GM12878 (cell line): ENCODE measurements around the gene KATNA1. TPM values are rescaled to one million over a fixed set of nuclear protein-coding genes. Genes with fewer than 3 reads are reported as not detected.

Experiments
- ATAC-seq: fragments of 200-7000 bp; cut with Tn5 transposase; 3 replicates; pipeline ENCODE4 v1.9.1; 2020; ENCODE audit warnings: mild to moderate bottlenecking, moderate library complexity
- BruUV-seq: library from RNA; stranded (reverse); fragments of 400-500 nt; replicated peaks from 2 replicates; lab custom pipeline; 2021; lab: Mats Ljungman, UMichigan
- CTCF ChIA-PET: fragments of 300-600 bp; sonication (Branson Sonifier 250); formaldehyde crosslinking; extraction: SDS; loops from one replicate; lab custom pipeline; 2021; ENCODE audit warnings: inconsistent platforms; lab: Yijun Ruan, JAX
- POLR2A ChIA-PET: fragments of 350-600 bp; formaldehyde crosslinking; extraction: SDS; loops from one replicate; lab custom pipeline; 2021; ENCODE audit warnings: inconsistent platforms; lab: Charles Lee
- RAD21 ChIA-PET: fragments of 300-600 bp; sonication (Branson Sonifier 250); formaldehyde crosslinking; loops from one replicate; lab custom pipeline; 2023; ENCODE audit warnings: antibody characterized with exemption; ENCODE audit not compliant: unreplicated experiment; lab: Charles Lee
- SMC1A ChIA-PET: fragments of 300-600 bp; sonication (Branson Sonifier 250); formaldehyde crosslinking; loops from one replicate; lab custom pipeline; 2023; ENCODE audit not compliant: unreplicated experiment, uncharacterized antibody; lab: Charles Lee
- DNase-seq: peaks from one replicate; pipeline ENCODE4 v3.0.0-alpha.2; 2011; ENCODE audit warnings: low read depth, low spot score
- FAIRE-seq: peaks from 3 replicates; lab custom pipeline; 2011; peaks lifted over from hg19 to GRCh38; lab: Jason Lieb, UNC
- H2AFZ ChIP-seq: 2 replicates; pipeline ENCODE4 v1.6.0; 2011; ENCODE audit warnings: low read depth, low read length, control low read depth; ENCODE audit not compliant: control insufficient read depth
- H3K27ac ChIP-seq: 2 replicates; pipeline ENCODE4 v1.5.1; 2011; ENCODE audit warnings: control low read depth; ENCODE audit not compliant: control insufficient read depth, insufficient read depth
- H3K27me3 ChIP-seq, 2 experiments: replicated peaks in 1 of 2; 2 replicates each; pipeline versions ENCODE4 v1.6.0 to v1.6.1; 2011; ENCODE audit warnings: low read length in 1 of 2; ENCODE audit not compliant: control insufficient read depth in 2 of 2, insufficient read depth in 2 of 2
- H3K36me3 ChIP-seq, 2 experiments: 2 replicates each; pipeline ENCODE4 v1.5.1; 2011; ENCODE audit warnings: low read length in 1 of 2; ENCODE audit not compliant: control insufficient read depth in 2 of 2, insufficient read depth in 2 of 2
- H3K4me1 ChIP-seq: 2 replicates; pipeline ENCODE4 v1.6.1; 2011; ENCODE audit warnings: mild to moderate bottlenecking, low read length, moderate library complexity, mixed read lengths; ENCODE audit not compliant: control insufficient read depth, insufficient read depth
- H3K4me2 ChIP-seq: 2 replicates; pipeline ENCODE4 v1.6.0; 2011; ENCODE audit warnings: control low read depth; ENCODE audit not compliant: control insufficient read depth, insufficient read depth
- H3K4me3 ChIP-seq: fragments of 200-600 bp; sonication (generic); 2 replicates; pipeline ENCODE4 v1.5.1; 2016
- H3K79me2 ChIP-seq: 2 replicates; pipeline ENCODE4 v1.6.0; 2011; ENCODE audit warnings: low read length; ENCODE audit not compliant: control insufficient read depth, insufficient read depth
- H3K9ac ChIP-seq: 2 replicates; pipeline ENCODE4 v1.8.0; 2011; ENCODE audit warnings: low read length, control low read depth, mixed read lengths; ENCODE audit not compliant: control insufficient read depth, insufficient read depth
- H3K9me3 ChIP-seq: replicated peaks from 3 replicates; pipeline ENCODE4 v1.5.1; 2011; ENCODE audit warnings: mild to moderate bottlenecking, low read length; ENCODE audit not compliant: control insufficient read depth, insufficient read depth
- H4K20me1 ChIP-seq: 2 replicates; pipeline ENCODE4 v1.6.0; 2011; ENCODE audit not compliant: control insufficient read depth, insufficient read depth
- ATF7 ChIP-seq: fragments of 450-650 bp; IDR thresholded peaks from 2 replicates; pipeline ENCODE4 v1.6.1; 2016; ENCODE audit warnings: low read depth, mild to moderate bottlenecking
- BCLAF1 ChIP-seq: fragments of 450-650 bp; IDR thresholded peaks from 2 replicates; pipeline ENCODE4 v1.6.1; 2017; ENCODE audit warnings: antibody characterized with exemption, mild to moderate bottlenecking, moderate library complexity
- CHD1 ChIP-seq: IDR thresholded peaks from 2 replicates; pipeline ENCODE4 v1.6.1; 2012; ENCODE audit warnings: low read depth, low read length, improper control_type of control experiment
- CREB1 ChIP-seq: IDR thresholded peaks from 2 replicates; pipeline ENCODE4 v1.6.1; 2012; ENCODE audit warnings: low read depth, mild to moderate bottlenecking, inconsistent platforms
- CTCF ChIP-seq, 3 experiments: IDR thresholded peaks in 2 of 3; conservative IDR thresholded peaks in 1 of 3; 2 replicates each; pipeline ENCODE4 v1.5.1; 2011; ENCODE audit warnings: low read depth in 3 of 3, low read length in 3 of 3, mild to moderate bottlenecking in 3 of 3, control low read depth in 2 of 3, moderate library complexity in 2 of 3, inconsistent platforms in 1 of 3, mixed read lengths in 1 of 3; ENCODE audit not compliant: control insufficient read depth in 2 of 3, insufficient read depth in 1 of 3; ENCODE audit errors: extremely low read depth in 1 of 3
- HSF1 ChIP-seq: fragments of 150-350 bp; IDR thresholded peaks from 2 replicates; pipeline ENCODE4 v1.6.1; 2014; ENCODE audit warnings: mild to moderate bottlenecking, low read depth, low read length
- JUND ChIP-seq: IDR thresholded peaks from 2 replicates; pipeline ENCODE4 v1.6.1; 2012; ENCODE audit warnings: low read depth, mild to moderate bottlenecking, low read length, improper control_type of control experiment, moderate library complexity
- NBN ChIP-seq: fragments of 450-650 bp; IDR thresholded peaks from 2 replicates; pipeline ENCODE4 v1.6.1; 2016
- NR2C2 ChIP-seq: IDR thresholded peaks from 2 replicates; pipeline ENCODE4 v1.6.1; 2011; ENCODE audit warnings: borderline replicate concordance, low read depth; ENCODE audit not compliant: control insufficient read depth, insufficient read length
- YBX1 ChIP-seq: fragments of 450-650 bp; IDR thresholded peaks from 2 replicates; pipeline ENCODE4 v1.6.1; 2016; ENCODE audit warnings: antibody characterized with exemption
- WGBS: methylation state at CpG from one replicate; pipeline ENCODE4 v1.1.6; 2016; ENCODE audit warnings: low lambda C conversion rate; ENCODE audit not compliant: insufficient replicate concordance, insufficient coverage; ENCODE audit errors: missing lambda C conversion rate; 5-methylcytosine and 5-hydroxymethylcytosine counted together
- in situ Hi-C: fragments of 300-500 bp; cut with MboI; formaldehyde crosslinking; loops from 9 replicates; pipeline ENCODE4 v1.14.3; 2018; ENCODE audit warnings: mixed read lengths
- intact Hi-C: fragments of 100-400 bp; cut with micrococcal nuclease; formaldehyde crosslinking; loops from one replicate; pipeline ENCODE4 v1.14.2; 2022; ENCODE audit not compliant: unreplicated experiment
- polyA plus RNA-seq, 11 experiments: library from polyadenylated mRNA; depleted of rRNA in 4 of 11; unstranded in 6 of 11; stranded (reverse) in 5 of 11; fragments of >200 nt; fragmentation: Nextera tagmentation in 4 of 11; fragmentation: Illumina TruSeq in 1 of 11; extraction: Ambion mirVana in 4 of 11; extraction: Trizol in 1 of 11; gene quantifications; 1 replicate in 1 of 11; 2 replicates in 10 of 11; pipeline versions ENCODE4 v1.2.1 to v1.2.3, GENCODE V29; 2011 to 2016; ENCODE audit warnings: inconsistent platforms in 2 of 11, missing spikeins in 2 of 11, low read depth in 1 of 11
- total RNA-seq, 4 experiments: library from RNA; depleted of rRNA in 3 of 4; stranded (reverse); fragments of >200 nt in 3 of 4; fragmentation: Illumina TruSeq in 1 of 4; extraction: Trizol in 1 of 4; gene quantifications; 2 replicates each; pipeline versions ENCODE4 v1.2.1 to v1.2.3, GENCODE V29; 2013 to 2021

Gene KATNA1
- total and polyA plus RNA-seq, 10 of the 15 experiments (the other 5 are each of a cell fraction or from before 2014, with no cell fraction given) = 15.4 to 35.3 (median 25.1) TPM

GRCh38 chr6:149560736-149561135, 87.8 kb downstream of the KATNA1 start:
- ChIA-PET POLR2A (interaction anchor here (0.5 to 0.7 kb wide), 2 partner anchors 10 to 15 kb away, joined by 3 to 4 read pairs; no protein-coding TSS in a partner anchor), RAD21 (no interaction called here), CTCF (interaction anchor here (0.7 to 1.7 kb wide), 3 partner anchors 9 to 16 kb away, joined by 3 to 11 read pairs (median 3); no protein-coding TSS in a partner anchor), SMC1A (interaction anchor here (1.0 to 1.4 kb wide), 2 partner anchors 11 to 15 kb away, joined by 3 to 5 read pairs; partner anchors contain the start of gene PPIL4)
- TF ChIP-seq CTCF (IDR thresholded peaks at IDR 0.05 in 2 of 3, conservative IDR thresholded peaks at IDR 0.05 in 1 of 3; ENCODE audit: control insufficient read depth in 2 of 3, extremely low read depth in 1 of 3, insufficient read depth in 1 of 3, low read depth in 3 of 3, low read length in 3 of 3) (peak; percentile 10 to 52 (median 48); a peak in 3 of 6 replicates), CHD1 (no peak)
- in situ Hi-C loops (no loop called here), intact Hi-C loops (no loop called here)
- Histone ChIP-seq H3K4me3 (no peak overlapping the region), H3K9ac (no peak overlapping the region), H3K4me1 (peaks cover 9% of the 10 kb centered on the region; the same call in 1 of the 2 replicates), H3K36me3 (no peaks in the 10 kb centered on the region), H2AFZ (no peak overlapping the region), H3K27me3 (no peaks in the 10 kb centered on the region), H3K9me3 (no peaks in the 10 kb centered on the region), H4K20me1 (no peaks in the 10 kb centered on the region), H3K4me2 (no peak overlapping the region), H3K79me2 (no peaks in the 10 kb centered on the region), H3K27ac (no peak overlapping the region)
- ATAC-seq (peak; percentile 69), FAIRE-seq (no peak), DNase-seq (no peak)
- 32% methylated on average over 3 of the region's 3 CpGs for WGBS
- BruUV-seq = no TSS peak

- Histone ChIP-seq H3K9me3 (no peaks in the 10 kb centered on the region), H3K4me2 (no peak overlapping the region), H3K27ac (no peak overlapping the region), H3K79me2 (no peaks in the 10 kb centered on the region), H3K9ac (no peak overlapping the region), H3K36me3 (no peaks in the 10 kb centered on the region), H3K4me3 (no peak overlapping the region), H2AFZ (no peak overlapping the region), H3K27me3 (no peaks in the 10 kb centered on the region), H4K20me1 (no peaks in the 10 kb centered on the region), H3K4me1 (peaks cover 6% of the 10 kb centered on the region; the same call in 1 of the 2 replicates)
- intact Hi-C loops = no loop called here
- FAIRE-seq (no peak), ATAC-seq (no peak), DNase-seq (no peak)
- RAD21 ChIA-PET = no interaction called here
- WGBS = 84% methylated on average over 2 of the region's 2 CpGs
- in situ Hi-C loops = no loop called here
- CTCF ChIA-PET = no interaction called here
- no TSS peak for BruUV-seq
- SMC1A ChIA-PET = no interaction called here
- POLR2A ChIA-PET = no interaction called here
- TF ChIP-seq HSF1 (no peak), NR2C2 (no peak), NBN (no peak), CREB1 (no peak), JUND (no peak), ATF7 (no peak), YBX1 (no peak), BCLAF1 (no peak)
Observed at GRCh38 chr6:149559389-149559788, 89.1 kb downstream of the KATNA1 start.
